Measurements from ENCODE around the gene EHMT1.

Gene EHMT1

DNA sequence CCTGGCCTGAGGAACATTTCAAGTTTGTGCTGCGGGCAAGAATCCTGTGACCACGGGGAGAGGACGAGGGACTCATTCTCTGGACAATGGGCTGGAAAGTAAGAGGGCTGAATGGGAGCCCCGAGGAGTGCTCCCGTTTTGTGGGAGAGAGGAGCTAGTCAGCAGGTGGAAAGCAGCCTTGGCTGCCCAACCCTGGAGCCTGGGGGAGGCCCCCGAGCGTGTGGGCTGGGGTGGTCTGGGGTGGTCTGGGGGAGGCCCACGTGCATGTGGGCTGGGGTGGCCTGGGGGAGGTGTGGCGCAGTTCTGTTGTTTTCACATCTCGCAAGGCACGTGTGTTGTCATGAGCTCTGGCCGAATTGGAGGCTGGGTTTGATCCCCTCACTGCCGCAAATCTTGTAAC, 27.5 kb downstream of the EHMT1 start:
- DNase-seq (ENCODE audit: low read depth) = no peak

GRCh38 chr9:137647096-137647714, 28.4 kb downstream of the EHMT1 start:
- no peak for DNase-seq (ENCODE audit: low read depth)

DNA sequence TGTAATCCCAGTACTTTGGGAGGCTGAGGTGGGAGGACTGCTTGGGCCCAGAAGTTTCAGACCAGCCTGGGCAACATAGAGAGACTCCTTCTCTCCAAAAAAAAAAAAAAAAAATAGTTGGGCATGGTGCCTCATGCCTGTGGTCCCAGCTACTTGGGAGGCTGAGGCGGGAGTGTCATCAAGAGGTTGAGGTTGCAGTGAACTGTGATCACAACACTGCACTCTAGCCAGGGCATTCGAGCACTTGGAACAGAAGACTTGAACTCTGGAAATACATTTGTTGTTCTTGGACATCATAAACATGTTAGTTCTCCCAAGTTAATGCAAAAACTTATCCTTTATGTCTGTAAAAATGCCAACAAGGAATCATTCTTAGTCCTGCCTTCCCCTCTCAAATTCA, 29.6 kb downstream of the EHMT1 start:
- DNase-seq (ENCODE audit: low read depth) = peak; percentile 53

DNA sequence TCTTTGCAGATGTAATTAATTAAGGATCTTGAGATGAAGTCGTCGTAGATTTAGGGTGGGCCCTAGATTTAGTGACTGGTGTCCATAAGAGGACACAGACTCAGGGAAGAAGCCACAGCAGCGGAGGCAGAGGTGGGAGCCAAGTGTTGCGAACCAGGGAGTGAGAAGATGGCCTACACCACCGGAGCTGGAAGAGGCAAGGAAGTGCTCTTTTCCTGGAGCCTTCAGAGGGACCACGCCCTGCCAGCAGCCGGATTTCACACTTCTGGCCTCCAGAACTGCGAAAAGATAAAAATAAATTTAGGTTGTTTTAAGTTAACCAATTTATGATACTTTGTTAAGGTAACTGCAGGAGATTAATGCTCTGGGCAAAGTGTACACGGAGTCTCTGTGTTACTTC, 30.7 kb downstream of the EHMT1 start:
- no peak for DNase-seq (ENCODE audit: low read depth)

DNA sequence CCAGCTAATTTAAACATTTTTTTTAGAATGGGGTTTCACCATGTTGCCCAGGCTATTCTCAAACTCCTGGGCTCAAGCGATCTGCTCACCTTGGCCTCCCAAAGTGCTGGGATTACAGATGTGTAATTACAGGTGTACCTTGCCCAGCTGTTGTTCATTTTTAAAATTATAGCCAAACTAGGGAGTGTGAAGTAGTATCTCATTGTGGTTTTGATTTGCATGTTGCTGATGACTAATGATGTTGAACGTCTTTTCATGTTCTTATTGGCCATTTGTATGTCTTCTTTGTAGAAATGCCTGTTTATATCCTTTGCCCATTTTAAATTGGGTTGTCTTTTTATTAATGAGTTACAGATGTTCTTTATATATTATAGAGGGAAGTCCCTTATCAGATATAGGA, 31.5 kb downstream of the EHMT1 start:
- no peak for DNase-seq (ENCODE audit: low read depth)

DNA sequence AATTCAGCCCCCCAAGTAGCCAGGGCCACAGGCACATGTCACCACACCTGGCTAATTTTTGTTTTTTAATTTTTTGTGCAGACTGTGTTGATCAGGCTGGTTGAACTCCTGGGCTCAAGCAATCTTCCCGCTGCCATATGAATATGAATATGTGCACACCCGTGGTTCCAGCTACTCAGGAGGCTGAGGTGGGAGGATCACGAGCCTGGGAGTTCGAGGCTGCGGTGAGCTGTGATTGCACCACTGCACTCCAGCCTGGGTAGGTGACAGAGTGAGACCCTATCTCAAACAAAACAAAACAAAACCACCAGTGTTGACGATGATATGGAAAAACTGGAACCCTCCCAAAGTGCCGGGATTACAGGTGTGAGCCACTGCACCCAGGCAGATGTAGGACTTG, 32.0 kb downstream of the EHMT1 start:
- DNase-seq (ENCODE audit: low read depth) = no peak

DNA sequence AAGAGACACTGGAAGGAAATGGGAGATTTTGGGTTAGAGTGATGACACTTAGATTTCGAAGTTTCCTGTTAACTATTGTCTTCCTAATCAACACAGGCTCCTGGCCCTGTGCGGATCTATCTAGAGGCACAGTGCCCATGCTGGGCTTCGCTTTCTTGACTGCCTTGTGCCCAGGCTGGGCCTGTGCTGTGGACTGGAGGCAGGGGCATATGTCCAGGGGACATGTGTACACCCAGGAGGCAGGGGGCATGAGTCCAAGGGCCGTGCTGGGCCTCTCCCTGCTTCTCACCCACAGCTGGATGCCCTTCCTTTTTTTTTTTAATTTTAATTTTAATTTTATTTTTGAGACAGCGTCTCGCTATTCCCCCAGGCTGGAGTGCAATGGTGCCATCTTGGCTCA, 37.6 kb downstream of the EHMT1 start:
- no peak for DNase-seq (ENCODE audit: low read depth)

GRCh38 chr9:137657606-137658005, 38.8 kb downstream of the EHMT1 start:
- DNase-seq (ENCODE audit: low read depth) = no peak

DNA sequence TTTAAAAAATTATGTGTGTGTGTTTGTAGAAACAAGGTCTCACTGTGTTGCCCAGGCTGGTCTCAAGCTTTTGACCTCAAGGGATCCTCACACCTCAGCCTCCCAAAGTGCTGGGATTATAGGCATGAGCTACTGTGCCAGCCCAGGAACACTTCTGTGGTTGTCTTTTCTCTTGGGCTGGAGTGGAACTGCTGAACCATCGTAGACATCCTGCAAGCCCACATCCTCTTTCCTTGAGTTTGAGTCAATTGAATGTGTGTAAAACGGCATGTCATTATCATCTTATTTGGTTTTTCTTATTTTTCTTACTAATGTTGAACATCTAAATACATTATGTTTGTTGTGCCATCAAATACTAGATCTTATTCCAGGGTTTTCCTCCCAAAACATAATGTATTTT, 40.0 kb downstream of the EHMT1 start:
- DNase-seq (ENCODE audit: low read depth) = no peak

- DNase-seq (ENCODE audit: low read depth) = no peak
Measured at GRCh38 chr9:137660144-137660543, 41.3 kb downstream of the EHMT1 start.

DNA sequence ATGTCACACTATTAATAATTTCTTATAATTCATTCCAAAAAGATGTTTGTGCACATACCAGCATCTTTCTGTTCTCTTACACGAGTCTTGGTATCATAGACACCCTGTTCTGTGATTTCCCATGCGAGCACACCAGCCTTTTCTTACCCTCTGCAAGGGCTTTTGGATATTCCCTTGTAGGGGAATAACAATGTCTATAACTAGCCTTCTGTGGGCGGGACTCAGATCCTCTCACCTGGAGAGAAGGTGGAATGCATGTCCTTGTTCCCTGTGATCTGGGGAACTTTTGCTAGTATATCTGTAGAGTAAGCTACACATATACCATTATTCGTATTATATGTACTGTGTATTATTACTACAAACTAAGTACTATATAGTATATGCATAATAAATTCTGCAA, 44.8 kb downstream of the EHMT1 start:
- DNase-seq (ENCODE audit: low read depth) = no peak

GRCh38 chr9:137664676-137665075, 45.9 kb downstream of the EHMT1 start:
- DNase-seq (ENCODE audit: low read depth) = no peak

- no peak for DNase-seq (ENCODE audit: low read depth)
Measured at GRCh38 chr9:137665226-137665625, 46.4 kb downstream of the EHMT1 start.

- DNase-seq (ENCODE audit: low read depth) = peak; percentile 36
Measured at GRCh38 chr9:137665697-137666512, 47.1 kb downstream of the EHMT1 start.

DNA sequence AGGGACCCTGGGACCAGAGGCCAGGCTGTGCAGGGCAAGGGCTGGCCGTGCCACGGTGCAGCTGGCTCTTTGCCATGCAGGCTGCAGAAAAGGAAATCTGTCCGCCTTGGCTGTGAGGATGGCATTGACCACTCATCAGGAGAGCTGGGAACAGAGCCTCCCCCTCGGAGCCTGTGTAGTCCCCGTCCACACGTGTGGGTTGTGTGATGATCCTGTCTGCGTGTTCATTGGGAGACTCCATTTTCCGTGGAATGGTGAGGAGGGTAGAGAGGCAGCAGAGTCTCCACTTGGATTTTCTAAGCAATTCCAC, 47.7 kb downstream of the EHMT1 start:
- no peak for DNase-seq (ENCODE audit: low read depth)

DNA sequence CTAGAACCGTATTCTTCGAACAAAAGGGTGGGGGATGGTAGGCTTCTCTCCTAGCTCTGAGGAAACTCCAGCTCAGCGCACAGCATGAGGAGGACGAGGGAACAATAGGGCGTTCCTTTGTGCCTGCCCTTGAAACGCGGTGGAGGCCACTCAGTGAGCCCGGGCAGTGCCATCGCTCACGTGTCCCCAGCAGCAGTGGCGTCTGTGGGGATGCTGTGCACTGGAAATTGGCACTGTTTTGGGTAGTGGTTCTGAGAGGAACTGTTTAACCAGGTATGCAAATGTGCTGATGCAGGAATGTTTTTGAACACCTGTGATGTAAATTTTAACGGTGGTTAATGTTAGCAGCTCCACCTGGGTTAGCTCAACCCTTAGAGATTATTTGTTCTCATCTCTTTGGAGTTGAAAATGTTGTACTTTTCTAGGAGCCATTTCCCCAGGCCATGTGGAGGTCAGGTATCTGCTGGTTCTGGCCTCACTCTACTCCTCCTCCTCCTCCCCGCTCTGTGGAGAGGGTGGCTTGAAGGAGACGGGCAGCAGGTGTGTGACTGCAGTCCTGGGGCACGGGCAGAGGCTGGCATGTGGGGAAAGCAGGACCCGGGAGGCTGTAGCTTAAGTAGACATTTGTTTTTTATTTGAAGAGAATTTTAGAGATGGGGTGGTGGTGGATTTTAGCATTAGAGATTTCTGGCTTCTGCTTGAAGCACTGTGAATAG, 48.3 kb downstream of the EHMT1 start:
- no peak for DNase-seq (ENCODE audit: low read depth)

GRCh38 chr9:137668203-137668602, 49.4 kb downstream of the EHMT1 start:
- no peak for DNase-seq (ENCODE audit: low read depth)

DNA sequence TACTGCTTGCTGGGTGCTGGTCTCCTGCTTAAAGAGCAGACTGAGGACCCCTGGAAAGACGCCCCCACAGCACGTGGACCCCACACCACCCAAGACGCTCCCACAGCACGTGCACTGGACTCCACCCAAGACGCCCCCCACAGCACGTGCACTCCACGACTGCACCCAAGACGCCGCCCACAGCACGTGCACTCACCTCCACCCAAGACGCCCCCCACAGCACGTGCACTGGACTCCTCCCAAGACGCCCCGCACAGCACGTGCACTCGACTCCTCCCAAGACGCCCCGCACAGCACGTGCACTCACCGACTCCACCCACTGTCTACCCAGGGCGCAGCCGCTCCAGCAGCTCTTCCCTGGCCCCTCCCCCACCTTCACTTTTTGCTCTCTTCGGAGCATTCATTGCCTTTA, 50.5 kb downstream of the EHMT1 start:
- no peak for DNase-seq (ENCODE audit: low read depth)

DNA sequence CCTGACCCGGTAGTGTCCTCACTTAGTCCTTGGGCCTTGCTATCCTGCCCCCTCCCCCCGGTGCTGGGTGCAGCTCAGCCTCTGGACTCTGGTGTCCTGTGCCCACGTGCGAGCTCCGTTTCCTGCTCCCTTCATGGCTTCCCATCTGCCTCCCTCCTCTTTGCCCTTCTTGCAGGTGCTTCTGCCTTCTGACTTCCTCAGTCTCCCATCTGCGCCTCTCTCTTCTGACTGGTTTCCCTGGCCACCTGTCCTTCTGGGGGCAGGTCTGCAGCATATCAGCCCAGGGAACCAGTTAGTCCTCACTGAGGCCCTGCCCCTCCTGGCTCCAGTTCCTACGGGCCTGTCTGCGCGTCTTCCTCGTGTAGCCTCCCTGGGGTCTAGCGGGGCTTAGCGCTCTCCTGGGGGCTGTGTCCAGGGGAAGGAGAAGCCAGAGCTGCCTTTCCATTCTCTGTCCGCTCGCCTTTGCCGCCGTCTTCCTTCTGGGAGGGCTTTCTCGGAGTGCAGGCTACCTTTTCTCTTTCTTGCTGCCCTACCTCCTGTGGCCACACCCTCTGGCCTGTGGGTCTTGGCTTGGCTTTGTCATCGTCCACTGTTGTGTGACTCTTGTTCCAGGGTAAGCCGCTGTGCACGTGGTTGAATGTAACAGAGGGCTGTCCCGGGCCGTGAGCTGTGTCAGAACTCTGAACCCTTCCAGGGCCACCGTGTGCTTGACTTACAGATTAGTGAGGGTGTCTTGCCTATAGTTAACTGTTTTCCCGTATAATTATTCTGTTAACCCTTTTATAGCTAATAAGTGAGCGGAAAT, 51.8 kb downstream of the EHMT1 start:
- DNase-seq (ENCODE audit: low read depth) = no peak

- no peak for DNase-seq (ENCODE audit: low read depth)
Measured at GRCh38 chr9:137671196-137671538, 52.4 kb downstream of the EHMT1 start.

DNA sequence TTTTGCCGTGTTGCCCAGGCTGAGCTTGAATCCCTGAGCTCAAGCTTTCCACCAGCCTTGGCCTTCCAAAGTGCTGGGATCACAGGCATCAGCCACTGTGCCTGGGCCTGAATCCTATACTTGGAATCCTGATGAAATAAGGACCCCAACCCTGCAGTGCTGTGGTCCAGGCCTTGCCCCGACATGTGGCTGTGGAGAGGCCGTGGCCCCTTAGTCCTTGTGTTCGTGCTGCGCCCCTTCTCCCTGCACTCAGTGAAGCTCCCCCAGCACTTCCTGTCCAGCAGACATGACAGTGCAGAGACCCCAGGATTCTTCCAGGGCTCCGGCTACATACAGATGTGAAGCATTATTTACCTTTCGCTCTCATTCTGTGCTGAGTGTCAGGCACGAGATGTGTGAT, 52.9 kb downstream of the EHMT1 start:
- no peak for DNase-seq (ENCODE audit: low read depth)

DNA sequence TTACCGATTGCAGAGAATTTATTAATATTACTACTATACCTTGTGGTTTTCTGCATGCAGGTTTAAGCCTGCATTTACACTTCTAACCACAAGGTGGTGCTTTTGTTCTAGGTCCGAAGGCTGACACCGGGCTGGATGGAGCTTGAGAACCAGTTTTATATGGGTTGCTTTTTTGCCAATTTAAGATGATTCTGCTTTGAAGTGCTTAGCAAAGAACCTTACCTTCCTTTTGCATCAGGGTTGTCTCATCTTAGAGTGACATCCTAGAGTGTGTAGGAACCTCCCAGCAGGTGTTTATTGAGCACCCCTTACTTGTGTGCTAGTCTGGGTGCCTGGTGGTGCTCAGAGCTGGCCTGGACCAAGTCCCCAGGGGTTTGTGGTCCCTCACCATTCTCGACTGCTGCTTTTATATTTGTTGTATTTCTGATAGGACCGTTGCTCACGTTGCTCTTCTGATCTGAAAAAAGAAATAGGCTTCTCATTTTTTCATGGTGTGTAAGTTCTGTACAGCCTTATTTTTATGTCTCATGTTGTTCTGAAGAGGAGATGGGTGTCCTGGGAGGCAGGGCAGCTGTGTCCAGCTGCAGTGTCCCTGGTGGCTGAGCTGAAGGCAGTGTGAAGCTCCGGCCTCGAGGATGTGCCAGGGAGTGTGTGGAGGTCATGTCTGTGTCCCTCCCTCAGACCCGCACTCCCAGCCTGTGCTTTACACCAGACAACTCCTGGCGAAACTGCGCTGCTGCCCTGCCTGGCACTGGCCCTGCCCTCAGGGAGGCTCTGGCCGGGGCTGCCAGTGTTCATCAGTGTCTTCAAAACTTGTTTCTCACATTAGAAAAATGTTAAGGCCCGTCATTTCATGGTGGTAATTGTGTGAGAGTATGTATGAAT, 54.3 kb downstream of the EHMT1 start:
- DNase-seq (ENCODE audit: low read depth) = peak; percentile 72
